Common myeloid progenitor, CD34-positive (primary cell): Measurements from ENCODE around the gene MAP3K10.
A peak's percentile ranks its signal among the peaks of the same experiment; 100 is the strongest.

Source experiments
- CTCF ChIA-PET: fragments of 350-600 bp; sonication (Branson Sonifier 250); formaldehyde crosslinking; loops from one replicate; lab custom pipeline; 2021; ENCODE audit warnings: antibody characterized with exemption; lab: Charles Lee
- POLR2A ChIA-PET: fragments of 350-600 bp; sonication (Branson Sonifier 250); formaldehyde crosslinking; loops from one replicate; lab custom pipeline; 2021; ENCODE audit warnings: antibody characterized with exemption; lab: Charles Lee
- DNase-seq, 3 donors: peaks; one replicate each; pipeline versions ENCODE4 v3.0.0 to v3.0.0-alpha.2; 2013
- H3K27ac ChIP-seq, 2 experiments: 1 replicate in 1 of 2; 2 replicates in 1 of 2; pipeline ENCODE4 v1.7.0; 2013; ENCODE audit warnings: inconsistent platforms in 2 of 2, low read length in 2 of 2, mild to moderate bottlenecking in 2 of 2, low read depth in 1 of 2, moderate library complexity in 1 of 2; ENCODE audit not compliant: severe bottlenecking in 2 of 2, insufficient read depth in 1 of 2, poor library complexity in 1 of 2
- H3K27me3 ChIP-seq, 5 experiments: replicated peaks in 2 of 5; 1 replicate in 3 of 5; 2 replicates in 2 of 5; pipeline versions ENCODE4 v1.6.1 to v1.7.0; 2013; ENCODE audit warnings: low read length in 4 of 5, mild to moderate bottlenecking in 2 of 5, moderate library complexity in 2 of 5, inconsistent platforms in 1 of 5; ENCODE audit not compliant: insufficient read depth in 5 of 5, control insufficient read depth in 4 of 5
- H3K36me3 ChIP-seq, 4 experiments: 1 replicate in 2 of 4; 2 replicates in 2 of 4; pipeline versions ENCODE4 v1.6.1 to v1.7.0; 2013; ENCODE audit warnings: low read length in 3 of 4, control low read depth in 1 of 4, mild to moderate bottlenecking in 1 of 4; ENCODE audit not compliant: control insufficient read depth in 4 of 4, insufficient read depth in 4 of 4
- H3K4me1 ChIP-seq, 4 experiments: 1 replicate in 3 of 4; 2 replicates in 1 of 4; pipeline versions ENCODE4 v1.6.1 to v1.7.1; 2013; ENCODE audit warnings: low read length in 3 of 4, mild to moderate bottlenecking in 3 of 4, control low read depth in 1 of 4, inconsistent platforms in 1 of 4, moderate library complexity in 1 of 4; ENCODE audit not compliant: control insufficient read depth in 4 of 4, insufficient read depth in 4 of 4; ENCODE audit errors: control extremely low read depth in 1 of 4
- H3K4me3 ChIP-seq, 7 experiments: 1 replicate in 4 of 7; 2 replicates in 3 of 7; pipeline versions ENCODE4 v1.5.1 to v1.7.0; 2013; ENCODE audit warnings: mild to moderate bottlenecking in 7 of 7, low read length in 6 of 7, moderate library complexity in 6 of 7, inconsistent platforms in 2 of 7, low read depth in 2 of 7, control low read depth in 1 of 7; ENCODE audit not compliant: insufficient read depth in 4 of 7, control insufficient read depth in 1 of 7; ENCODE audit errors: extremely low read depth in 1 of 7
- H3K9me3 ChIP-seq, 5 experiments: 1 replicate in 4 of 5; 2 replicates in 1 of 5; pipeline versions ENCODE4 v1.6.1 to v1.7.1; 2013; ENCODE audit warnings: low read length in 4 of 5, mild to moderate bottlenecking in 2 of 5, inconsistent platforms in 1 of 5, low read depth in 1 of 5, moderate library complexity in 1 of 5; ENCODE audit not compliant: control insufficient read depth in 4 of 5, insufficient read depth in 2 of 5; ENCODE audit errors: control extremely low read depth in 1 of 5
- WGBS: methylation state at CpG from one replicate; pipeline ENCODE4 v1.1.5; 2013; ENCODE audit not compliant: insufficient coverage; 5-methylcytosine and 5-hydroxymethylcytosine counted together

MAP3K10 gene

GRCh38 chr19:40191836-40192646, 815 bp downstream of the MAP3K10 start:
- Histone ChIP-seq H3K27me3 (peaks cover 0 to 7% (median 0%) of the 10 kb centered on the region in 5 experiments), H3K9me3 (no peaks in the 10 kb centered on the region), H3K27ac (no peak overlapping the region), H3K4me3 (peak overlapping the region; percentile 35 to 96 (median 85)), H3K4me1 (peaks cover 0 to 18% (median 13%) of the 10 kb centered on the region in 4 experiments), H3K36me3 (no peaks in the 10 kb centered on the region)
- WGBS: 23% methylated on average over 38 of the region's 62 CpGs
- POLR2A ChIA-PET: no interaction called here
- CTCF ChIA-PET: interaction anchor here (0.9 kb wide), 1 partner anchor 26 kb away, joined by 3 read pairs; no protein-coding TSS in a partner anchor
- DNase-seq: peak; percentile 13 to 26 (median 14)

- Histone ChIP-seq H3K27me3 (peaks cover 0 to 6% (median 0%) of the 10 kb centered on the region in 5 experiments), H3K4me1 (peaks cover 0 to 18% (median 13%) of the 10 kb centered on the region in 4 experiments), H3K9me3 (no peaks in the 10 kb centered on the region), H3K4me3 (peak overlapping the region in 1 of 7 experiments; percentile 85), H3K27ac (no peak overlapping the region), H3K36me3 (no peaks in the 10 kb centered on the region)
- no peak for DNase-seq
- POLR2A ChIA-PET: no interaction called here
- WGBS: 93% methylated on average over 4 of the region's 5 CpGs
- CTCF ChIA-PET: interaction anchor here (1.6 kb wide), 1 partner anchor 27 kb away, joined by 5 read pairs; no protein-coding TSS in a partner anchor
These were observed 1.7 kb downstream of the MAP3K10 start for GRCh38 chr19:40192758-40193586.

- Histone ChIP-seq H3K27me3 (peaks cover 0 to 4% (median 0%) of the 10 kb centered on the region in 5 experiments), H3K9me3 (no peaks in the 10 kb centered on the region), H3K27ac (no peak overlapping the region), H3K4me1 (peaks cover 0 to 18% (median 13%) of the 10 kb centered on the region in 4 experiments), H3K36me3 (no peaks in the 10 kb centered on the region), H3K4me3 (no peak overlapping the region)
- DNase-seq: no peak
- WGBS: no CpG with 5 or more reads among the region's 3 CpGs
- ChIA-PET POLR2A (no interaction called here), CTCF (interaction anchor here (1.6 kb wide), 1 partner anchor 28 kb away, joined by 5 read pairs; no protein-coding TSS in a partner anchor)
These were observed 2.3 kb downstream of the MAP3K10 start for GRCh38 chr19:40193587-40193849.

- H3K27ac ChIP-seq: no peak overlapping the region
- no peaks in the 10 kb centered on the region for H3K9me3 ChIP-seq
- ChIA-PET POLR2A (no interaction called here), CTCF (no interaction called here)
- peaks cover 0 to 7% (median under 1%) of the 10 kb centered on the region in 4 experiments for H3K36me3 ChIP-seq
- H3K27me3 ChIP-seq: no peaks in the 10 kb centered on the region
- H3K4me1 ChIP-seq: no peaks in the 10 kb centered on the region
- 97% methylated on average over 20 of the region's 29 CpGs for WGBS
- no peak overlapping the region for H3K4me3 ChIP-seq
- DNase-seq: no peak
These were observed 7.2 kb downstream of the MAP3K10 start for GRCh38 chr19:40198272-40198990.

- WGBS: 100% methylated on average over 2 of the region's 9 CpGs
- ChIA-PET CTCF (interaction anchor here (0.6 to 1.2 kb wide), 2 partner anchors 20 to 706 kb away, joined by 3 read pairs; no protein-coding TSS in a partner anchor), POLR2A (no interaction called here)
- Histone ChIP-seq H3K9me3 (no peaks in the 10 kb centered on the region), H3K4me3 (no peak overlapping the region), H3K27ac (no peak overlapping the region), H3K27me3 (no peaks in the 10 kb centered on the region), H3K4me1 (no peaks in the 10 kb centered on the region), H3K36me3 (peaks cover 0 to 16% (median 4%) of the 10 kb centered on the region in 4 experiments)
- DNase-seq: no peak
These were observed 9.3 kb downstream of the MAP3K10 start for GRCh38 chr19:40200341-40201099.

GRCh38 chr19:40204381-40204780, 13.2 kb downstream of the MAP3K10 start:
- ChIA-PET POLR2A (no interaction called here), CTCF (no interaction called here)
- H3K4me1 ChIP-seq: no peaks in the 10 kb centered on the region
- 98% methylated on average over 11 of the region's 16 CpGs for WGBS
- H3K27me3 ChIP-seq: no peaks in the 10 kb centered on the region
- H3K9me3 ChIP-seq: no peaks in the 10 kb centered on the region
- H3K27ac ChIP-seq: no peak overlapping the region
- H3K36me3 ChIP-seq: peaks cover 0 to 30% (median 5%) of the 10 kb centered on the region in 4 experiments
- DNase-seq: no peak
- H3K4me3 ChIP-seq: no peak overlapping the region
